KMS-11 (cell line): Measurements from ENCODE around the gene SPACA6.

ENCODE experiments used
- H2AFZ ChIP-seq: fragments of 200-600 bp; sonication (generic); 2 replicates; pipeline ENCODE4 v1.6.1; 2016; ENCODE audit warnings: antibody characterized with exemption, mixed run types, low read depth
- H3K27ac ChIP-seq: fragments of 200-600 bp; sonication (generic); 2 replicates; pipeline ENCODE4 v1.6.1; 2016; ENCODE audit warnings: mild to moderate bottlenecking, mixed run types
- H3K27me3 ChIP-seq: fragments of 200-600 bp; sonication (generic); 2 replicates; pipeline ENCODE4 v1.6.1; 2017; ENCODE audit warnings: mild to moderate bottlenecking, low read depth, mixed run types, moderate library complexity; ENCODE audit not compliant: insufficient read depth
- H3K36me3 ChIP-seq: fragments of 200-600 bp; sonication (generic); 2 replicates; pipeline ENCODE4 v1.6.1; 2017; ENCODE audit warnings: mild to moderate bottlenecking, mixed run types; ENCODE audit not compliant: insufficient read depth
- H3K4me1 ChIP-seq: fragments of 200-600 bp; sonication (generic); 2 replicates; pipeline ENCODE4 v1.6.1; 2016; ENCODE audit warnings: mild to moderate bottlenecking, low read depth, mixed run types; ENCODE audit not compliant: poor library complexity, severe bottlenecking
- H3K4me2 ChIP-seq: fragments of 200-600 bp; sonication (generic); 2 replicates; pipeline ENCODE4 v1.7.0; 2016; ENCODE audit warnings: mild to moderate bottlenecking, mixed run types
- H3K4me3 ChIP-seq: fragments of 200-600 bp; sonication (generic); IDR thresholded peaks from 2 replicates; pipeline ENCODE4 v1.6.1; 2017; ENCODE audit warnings: low read depth, low read length, mixed read lengths; ENCODE audit not compliant: insufficient read depth
- H3K79me2 ChIP-seq: fragments of 200-600 bp; sonication (generic); 2 replicates; pipeline ENCODE4 v1.6.1; 2016; ENCODE audit warnings: low read depth, mixed run types; ENCODE audit not compliant: insufficient read depth
- H3K9ac ChIP-seq: fragments of 200-600 bp; sonication (generic); 2 replicates; pipeline ENCODE4 v1.6.1; 2016; ENCODE audit warnings: mild to moderate bottlenecking, mixed run types
- H4K20me1 ChIP-seq: fragments of 200-600 bp; sonication (generic); 2 replicates; pipeline ENCODE4 v1.6.1; 2016; ENCODE audit warnings: mild to moderate bottlenecking, mixed run types; ENCODE audit not compliant: insufficient read depth
- CTCF ChIP-seq: fragments of 200-600 bp; sonication (generic); conservative IDR thresholded peaks from 2 replicates; pipeline ENCODE4 v1.6.1; 2017; ENCODE audit warnings: low read depth, mild to moderate bottlenecking, antibody characterized with exemption, low read length, moderate library complexity, mixed read lengths

SPACA6 gene

DNA sequence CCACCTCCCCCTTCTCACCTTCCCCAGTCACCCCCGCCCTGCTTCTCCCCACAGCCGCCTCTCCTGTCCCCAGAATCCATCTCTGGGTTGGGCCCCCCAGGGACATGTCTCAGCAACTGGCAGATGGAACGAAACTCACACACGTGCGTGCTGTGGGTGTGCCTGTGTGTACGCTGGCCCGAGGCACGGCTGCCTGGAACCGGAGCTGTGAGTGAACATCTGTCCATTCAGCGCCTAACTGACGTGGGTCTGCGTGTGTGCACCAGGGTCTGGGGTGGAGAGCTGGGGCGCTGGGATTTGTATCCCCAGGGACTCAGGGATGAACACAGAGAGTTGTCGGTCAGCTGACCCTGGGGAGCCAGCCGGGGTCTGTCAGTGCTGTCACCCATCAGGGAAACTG is 31.4 kb downstream of the SPACA6 start:
- H4K20me1 ChIP-seq = no peaks in the 10 kb centered on the region
- no peaks in the 10 kb centered on the region for H3K4me1 ChIP-seq
- H3K79me2 ChIP-seq = no peaks in the 10 kb centered on the region
- H3K4me2 ChIP-seq = no peak overlapping the region
- H3K27me3 ChIP-seq = no peaks in the 10 kb centered on the region
- TF ChIP-seq CTCF = no peak
- H3K36me3 ChIP-seq = no peaks in the 10 kb centered on the region
- no peak overlapping the region for H3K27ac ChIP-seq
- H3K9ac ChIP-seq = no peak overlapping the region
- H3K4me3 ChIP-seq = no peak overlapping the region
- no peak overlapping the region for H2AFZ ChIP-seq

- no peak overlapping the region for H3K4me2 ChIP-seq
- H3K27ac ChIP-seq = no peak overlapping the region
- H3K9ac ChIP-seq = no peak overlapping the region
- no peak for TF ChIP-seq CTCF
- no peaks in the 10 kb centered on the region for H3K27me3 ChIP-seq
- no peaks in the 10 kb centered on the region for H4K20me1 ChIP-seq
- no peak overlapping the region for H3K4me3 ChIP-seq
- no peaks in the 10 kb centered on the region for H3K79me2 ChIP-seq
- H3K4me1 ChIP-seq = no peaks in the 10 kb centered on the region
- no peak overlapping the region for H2AFZ ChIP-seq
- H3K36me3 ChIP-seq = no peaks in the 10 kb centered on the region
Observed at GRCh38 chr19:51726049-51726448, 32.9 kb downstream of the SPACA6 start.

GRCh38 chr19:51727349-51727880 is 34.3 kb downstream of the SPACA6 start:
- H3K36me3 ChIP-seq = no peaks in the 10 kb centered on the region
- H3K4me2 ChIP-seq = no peak overlapping the region
- no peaks in the 10 kb centered on the region for H4K20me1 ChIP-seq
- no peaks in the 10 kb centered on the region for H3K27me3 ChIP-seq
- TF ChIP-seq CTCF = no peak
- no peaks in the 10 kb centered on the region for H3K79me2 ChIP-seq
- H2AFZ ChIP-seq = no peak overlapping the region
- no peak overlapping the region for H3K9ac ChIP-seq
- H3K4me3 ChIP-seq = no peak overlapping the region
- no peak overlapping the region for H3K27ac ChIP-seq
- H3K4me1 ChIP-seq = no peaks in the 10 kb centered on the region

- Histone ChIP-seq H3K79me2 (no peaks in the 10 kb centered on the region), H4K20me1 (no peaks in the 10 kb centered on the region), H3K4me3 (no peak overlapping the region), H3K27ac (no peak overlapping the region), H3K27me3 (no peaks in the 10 kb centered on the region), H3K4me2 (no peak overlapping the region), H3K4me1 (no peaks in the 10 kb centered on the region), H3K9ac (no peak overlapping the region), H3K36me3 (no peaks in the 10 kb centered on the region), H2AFZ (no peak overlapping the region)
- no peak for TF ChIP-seq CTCF
Observed at GRCh38 chr19:51729781-51730180, 36.7 kb downstream of the SPACA6 start.
